HG02759 (cell line): ENCODE results near the gene DYNLT1.
"Not testable (repeated sequence)": the region's sequence is repeated elsewhere in the genome, so short reads cannot be mapped to it uniquely, and the experiment has no call there.

Experiments used
- ATAC-seq: cut with Tn5 transposase; IDR thresholded peaks from one replicate; pipeline ENCODE4 v1.9.1; 2021; ENCODE audit warnings: mild to moderate bottlenecking, moderate library complexity; ENCODE audit not compliant: unreplicated experiment

DYNLT1 gene

DNA sequence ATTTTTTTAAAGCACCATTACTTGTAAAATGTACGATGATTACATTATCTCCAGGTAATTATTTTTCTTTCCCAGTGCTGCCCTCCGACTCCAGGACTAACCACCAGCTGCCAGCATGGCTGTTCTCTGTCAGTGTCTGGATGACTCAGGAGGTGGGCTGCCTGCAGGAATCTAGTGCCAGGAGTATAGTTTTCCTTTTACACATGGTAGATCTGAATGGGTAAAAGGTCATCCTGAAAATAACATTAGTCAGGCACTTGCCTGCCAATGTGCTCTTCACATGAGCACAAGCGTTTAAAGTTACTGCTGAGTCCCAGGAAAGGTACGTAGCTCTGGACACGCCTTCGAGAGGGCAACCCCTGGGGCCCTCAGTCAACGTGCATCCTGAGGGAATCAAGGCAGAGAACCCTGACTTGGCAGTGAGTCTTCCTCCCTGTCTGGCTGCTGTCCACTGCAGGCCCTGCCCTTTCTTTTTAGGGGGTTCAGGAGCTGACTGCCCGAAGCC is 2.4 kb downstream of the DYNLT1 start:
- ATAC-seq, result no peak

- no peak for ATAC-seq
Observed at GRCh38 chr6:158640519-158640918, 4.0 kb downstream of the DYNLT1 start.

DNA sequence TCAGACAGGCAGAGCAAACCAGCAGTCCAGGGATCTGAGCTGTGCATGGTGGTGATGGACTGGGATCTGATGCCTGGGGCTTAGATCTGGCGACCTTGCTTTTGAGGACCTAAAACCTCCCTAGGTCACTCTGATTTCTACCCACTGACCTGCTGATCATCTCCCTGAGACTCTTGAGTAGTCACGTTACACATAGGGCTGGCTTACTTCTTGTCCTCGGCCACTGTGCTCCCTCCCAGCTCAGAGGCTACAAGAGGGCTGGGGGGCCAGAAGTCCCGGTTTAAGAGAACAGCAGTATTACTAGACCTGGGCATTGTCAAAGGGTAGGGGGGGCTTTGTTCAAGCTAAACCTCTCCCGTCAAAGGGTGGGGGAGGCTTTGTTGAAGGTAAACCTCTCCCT is 5.5 kb downstream of the DYNLT1 start:
- no peak for ATAC-seq

GRCh38 chr6:158638324-158638854 is 6.2 kb downstream of the DYNLT1 start:
- ATAC-seq, result no peak

GRCh38 chr6:158636778-158637177 is 7.8 kb downstream of the DYNLT1 start:
- ATAC-seq, result no peak

- no peak for ATAC-seq
Observed at GRCh38 chr6:158635427-158636073, 9.0 kb downstream of the DYNLT1 start.

- no peak for ATAC-seq
Observed at GRCh38 chr6:158634695-158635426, 9.7 kb downstream of the DYNLT1 start.

- ATAC-seq, result no peak
Observed at GRCh38 chr6:158633127-158633526, 11.4 kb downstream of the DYNLT1 start.

- ATAC-seq, result not testable (repeated sequence)
Observed at GRCh38 chr6:158632538-158633119, 11.9 kb downstream of the DYNLT1 start.

DNA sequence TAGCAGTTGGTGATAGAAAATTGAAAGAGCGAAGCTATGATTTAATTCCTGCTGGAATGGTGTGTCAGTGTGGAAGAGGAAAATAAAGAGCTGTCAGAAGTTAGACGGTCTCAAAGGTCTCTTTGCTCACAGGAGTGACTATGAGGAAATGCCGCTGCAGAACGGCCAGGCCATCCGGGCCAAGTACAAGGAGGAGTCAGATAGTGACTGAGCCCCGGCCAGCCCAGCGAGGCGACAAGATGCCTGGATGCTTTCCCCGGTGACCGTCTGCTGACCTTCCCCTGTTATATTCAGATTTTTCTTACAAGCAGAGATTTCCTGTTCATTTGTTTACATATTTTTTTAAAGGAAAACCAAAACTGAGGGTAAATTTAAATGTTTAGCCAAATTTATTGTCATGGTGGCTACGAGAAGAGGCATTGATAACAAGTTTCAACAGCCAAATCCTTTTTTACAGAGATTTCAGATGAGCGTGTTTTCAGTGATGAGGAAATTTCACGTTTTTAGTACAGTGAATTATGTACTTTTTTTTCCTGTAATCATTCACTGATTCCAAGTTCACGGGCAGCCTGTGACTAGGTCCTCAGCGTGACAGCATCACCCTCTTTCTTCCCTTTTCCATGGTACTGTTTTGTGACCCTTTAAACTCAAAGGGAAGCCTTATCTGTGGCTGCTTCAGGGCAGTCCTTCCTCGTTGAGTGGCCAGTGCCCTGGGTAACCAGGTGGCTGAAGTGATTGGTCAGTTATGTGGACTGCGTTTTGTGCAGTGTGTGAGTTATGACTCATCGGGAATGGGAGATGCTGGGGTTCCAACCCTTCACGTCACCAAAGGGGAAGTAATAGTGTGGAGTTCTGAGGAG is 12.6 kb downstream of the DYNLT1 start:
- ATAC-seq, result no peak

GRCh38 chr6:158630938-158631616 is 13.5 kb downstream of the DYNLT1 start:
- no peak for ATAC-seq

- ATAC-seq, result no peak
Observed at GRCh38 chr6:158629367-158630221, 14.9 kb downstream of the DYNLT1 start.

DNA sequence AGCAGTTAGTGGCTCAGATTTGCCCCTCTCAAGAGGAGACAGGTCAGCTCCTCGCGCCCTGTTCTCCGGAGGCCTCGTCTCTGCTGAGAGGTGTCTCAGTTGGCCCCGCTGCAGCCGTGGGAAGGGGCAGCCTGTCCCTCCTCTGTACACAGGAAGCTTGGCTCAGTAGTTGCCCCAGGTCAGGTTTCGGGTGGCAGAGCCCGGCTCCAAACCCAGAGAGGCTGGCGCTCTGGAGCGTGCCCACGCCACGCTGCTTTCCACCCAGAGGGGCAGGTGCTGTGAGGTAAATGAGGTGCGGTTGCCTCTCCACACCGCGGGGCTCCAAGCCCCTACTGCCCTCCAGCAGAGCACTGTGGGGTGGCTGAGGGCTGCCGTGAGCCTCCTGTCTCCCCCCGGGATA is 16.0 kb downstream of the DYNLT1 start:
- no peak for ATAC-seq

DNA sequence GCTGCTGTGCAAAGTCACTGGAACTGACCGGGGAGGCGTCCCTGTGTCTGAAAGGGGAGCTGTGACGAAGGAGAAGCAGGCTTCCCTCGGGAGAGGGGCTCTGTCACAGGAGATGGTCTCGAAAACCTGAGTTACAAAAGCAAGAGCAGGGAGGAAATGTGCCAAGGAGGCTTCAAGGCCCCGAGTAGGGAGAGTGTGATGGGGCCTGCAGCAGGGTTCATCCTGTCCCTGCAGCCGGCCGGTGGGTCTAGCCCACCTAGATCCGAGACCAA is 16.7 kb downstream of the DYNLT1 start:
- no peak for ATAC-seq

- no peak for ATAC-seq
Observed at GRCh38 chr6:158627168-158627939, 17.2 kb downstream of the DYNLT1 start.

- ATAC-seq, result no peak
Observed at GRCh38 chr6:158626360-158627167, 18.0 kb downstream of the DYNLT1 start.

DNA sequence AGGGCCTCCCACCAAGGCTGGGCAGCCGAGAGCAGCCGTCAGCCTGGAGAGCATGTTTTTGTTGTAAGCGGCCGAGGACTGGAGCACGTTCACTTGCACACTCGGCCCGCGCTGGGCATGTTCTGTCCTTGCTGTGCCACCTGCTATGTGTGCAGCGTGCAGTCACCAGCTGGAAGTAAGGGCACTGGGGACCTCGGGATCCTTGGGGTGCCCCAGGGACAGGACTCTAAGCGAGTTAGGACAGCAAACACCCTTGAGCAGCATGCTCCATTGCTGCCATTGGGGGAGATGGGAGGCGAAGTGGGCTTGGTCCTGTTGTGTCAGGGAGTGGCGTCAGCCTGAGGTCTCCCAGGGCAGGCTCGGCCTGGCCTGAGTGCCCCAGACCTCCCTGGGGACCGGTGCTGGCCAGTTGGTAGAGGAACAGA is 18.6 kb downstream of the DYNLT1 start:
- ATAC-seq, result no peak
